Ovary (tissue), 3 donors: ENCODE measurements around the gene LMO7.
"Not testable (repeated sequence)": the region's sequence is repeated elsewhere in the genome, so short reads cannot be mapped to it uniquely, and the experiment has no call there.

Experiments
- CTCF ChIP-seq, 3 donors: fragments of 450-650 bp in 2 of 3; fragments of 200-600 bp in 1 of 3; IDR thresholded peaks; one replicate each; pipeline versions ENCODE4 v1.5.1 to v1.8.0; 2016 to 2022; ENCODE audit warnings: antibody characterized with exemption in 3 of 3, mild to moderate bottlenecking in 1 of 3
- POLR2A ChIP-seq: fragments of 450-650 bp; IDR thresholded peaks from one replicate; pipeline ENCODE4 v1.6.1; 2017; ENCODE audit warnings: antibody characterized with exemption, mild to moderate bottlenecking, moderate library complexity
- donor health status: DM: no; HTN: no; CAD: no.

GRCh38 chr13:75780103-75780502 is 144.0 kb downstream of the LMO7 start:
- TF ChIP-seq POLR2A; CTCF (IDR thresholded peaks at IDR 0.05): not testable (repeated sequence)
